ENCODE data around the gene SEC14L2. TPM values are rescaled to one million over a fixed set of nuclear protein-coding genes. Genes with fewer than 3 reads are reported as not detected.

Gene SEC14L2
- total RNA-seq, 2 donors from 2014 or later = 0.89 to 2.8 TPM

DNA sequence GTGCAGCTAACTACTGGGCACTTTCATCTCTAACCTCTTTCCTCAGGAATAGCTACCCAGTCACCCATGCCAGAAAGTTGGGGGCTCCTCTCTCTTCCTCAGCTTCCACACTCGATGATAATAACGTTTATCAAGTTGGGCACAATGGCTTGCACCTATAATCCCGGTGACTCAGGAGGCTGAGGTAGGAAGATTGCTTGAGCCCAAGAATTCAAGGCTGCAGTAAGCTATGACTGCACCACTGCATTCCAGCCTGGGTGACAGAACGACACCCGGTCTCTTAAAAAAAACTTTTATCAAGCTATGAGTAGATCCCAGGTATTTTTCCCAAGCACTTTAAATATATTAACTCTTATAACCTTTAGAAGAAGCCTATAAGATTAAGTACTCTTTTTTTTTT is 42.2 kb upstream of the SEC14L2 start:
- no peak overlapping the region for H3K27ac ChIP-seq
- peak overlapping the region in 1 of 2 donors; percentile 90 for H3K4me3 ChIP-seq

GRCh38 chr22:30356449-30357235 is 40.2 kb upstream of the SEC14L2 start, which contains the start of the genes CCDC157 and SF3A1:
Gene CCDC157 (plus strand): TSS chr22:30357007. CDS start chr22:30366001, 8,994 bp downstream.
Gene SF3A1 (minus strand): TSS chr22:30356894. CDS start chr22:30356792, 102 bp downstream.
- Histone ChIP-seq H3K4me3 (peak within 1 kb of the TSS; percentile 90), H3K9me3 (no peaks in the 10 kb centered on the region), H3K4me1 (peaks cover 0 to 28% of the 10 kb centered on the region in 2 donors), H3K36me3 (peaks cover 14% of the 10 kb centered on the region), H3K27me3 (no peaks in the 10 kb centered on the region), H3K27ac (peak within 1 kb of the TSS; percentile 97 to 98)
- TF ChIP-seq CTCF (IDR thresholded peaks at IDR 0.05) = peak in 1 of 2 donors; percentile 21
- DNase-seq (ENCODE audit: low spot score) = peak; percentile 85

More for the DNA sequence above, 42.2 kb upstream of the SEC14L2 start:
- TF ChIP-seq CTCF (IDR thresholded peaks at IDR 0.05) = no peak
- Histone ChIP-seq H3K36me3 (peaks cover 34% of the 10 kb centered on the region), H3K27me3 (no peaks in the 10 kb centered on the region), H3K9me3 (no peaks in the 10 kb centered on the region), H3K4me1 (peaks cover 0 to 28% of the 10 kb centered on the region in 2 donors)
- no peak for DNase-seq (ENCODE audit: low spot score)

DNA sequence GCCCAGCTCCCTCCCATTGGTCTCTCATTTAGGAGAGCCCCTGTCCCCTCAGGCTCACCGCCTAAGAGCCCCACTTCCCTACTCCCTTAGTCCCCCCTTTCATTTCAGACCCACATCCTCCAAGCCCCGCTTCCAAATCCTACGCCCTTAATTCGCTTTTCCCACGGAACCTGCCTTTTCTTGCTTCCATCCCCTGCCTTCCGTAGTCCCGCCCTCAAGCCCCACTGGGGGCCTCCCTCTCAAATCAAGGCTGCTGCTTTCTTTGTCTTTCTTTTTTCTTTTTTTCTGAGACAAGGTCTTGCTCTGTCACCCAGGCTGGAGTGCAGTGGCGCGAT is 39.6 kb upstream of the SEC14L2 start:
- Histone ChIP-seq H3K27ac (peak overlapping the region; percentile 97 to 98), H3K4me1 (peaks cover 0 to 28% of the 10 kb centered on the region in 2 donors), H3K27me3 (no peaks in the 10 kb centered on the region), H3K4me3 (peak overlapping the region; percentile 90), H3K36me3 (peaks cover 8% of the 10 kb centered on the region), H3K9me3 (no peaks in the 10 kb centered on the region)
- no peak for DNase-seq (ENCODE audit: low spot score)
- no peak for TF ChIP-seq CTCF (IDR thresholded peaks at IDR 0.05)

DNA sequence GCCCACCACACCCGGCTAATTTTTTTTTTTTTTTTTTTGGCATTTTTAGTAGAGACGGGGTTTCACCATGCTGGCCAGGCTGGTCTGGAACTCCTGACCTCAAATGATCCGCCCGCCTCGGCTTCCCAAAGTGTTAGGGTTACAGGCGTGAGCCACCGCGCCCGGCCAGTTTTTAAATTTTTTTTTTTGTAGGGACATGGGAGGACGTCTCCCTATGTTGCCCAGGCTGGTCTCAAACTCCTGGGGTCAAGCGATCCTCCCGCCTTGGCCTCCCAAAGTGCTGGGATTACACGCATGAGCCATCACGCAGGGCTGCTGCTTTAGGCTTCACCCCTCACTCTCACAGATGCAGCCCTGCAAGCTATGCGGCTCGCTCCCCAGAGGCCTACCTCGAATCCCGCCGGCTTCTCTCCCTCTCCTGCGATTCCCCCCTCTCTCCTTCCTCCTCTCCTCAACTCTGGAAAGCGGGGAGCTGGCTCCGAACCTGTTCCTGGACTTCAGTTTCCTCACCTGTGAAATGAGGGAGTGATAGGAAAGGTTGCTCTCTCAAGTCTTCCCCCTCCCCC is 39.1 kb upstream of the SEC14L2 start:
- Histone ChIP-seq H3K9me3 (no peaks in the 10 kb centered on the region), H3K4me3 (peak overlapping the region in 1 of 2 donors; percentile 90), H3K27me3 (no peaks in the 10 kb centered on the region), H3K36me3 (peaks cover 3% of the 10 kb centered on the region), H3K27ac (no peak overlapping the region), H3K4me1 (peaks cover 0 to 28% of the 10 kb centered on the region in 2 donors)
- no peak for DNase-seq (ENCODE audit: low spot score)
- TF ChIP-seq CTCF (IDR thresholded peaks at IDR 0.05) = no peak

GRCh38 chr22:30358541-30358940 is 38.3 kb upstream of the SEC14L2 start:
- Histone ChIP-seq H3K4me3 (no peak overlapping the region), H3K27ac (no peak overlapping the region), H3K9me3 (no peaks in the 10 kb centered on the region), H3K4me1 (peaks cover 0 to 27% of the 10 kb centered on the region in 2 donors), H3K27me3 (no peaks in the 10 kb centered on the region), H3K36me3 (no peaks in the 10 kb centered on the region)
- no peak for DNase-seq (ENCODE audit: low spot score)
- no peak for TF ChIP-seq CTCF (IDR thresholded peaks at IDR 0.05)
